GM12872 (cell line): ENCODE data around the gene EMD.
A peak's percentile ranks its signal among the peaks of the same experiment; 100 is the strongest.

ENCODE experiments used
- TF ChIP-seq, protein P1 (sequence below): IDR thresholded peaks from 3 replicates; pipeline ENCODE4 v1.5.1; 2011; ENCODE audit warnings: low read depth, mild to moderate bottlenecking, low read length, moderate library complexity; ENCODE audit not compliant: insufficient read depth

Gene EMD

DNA sequence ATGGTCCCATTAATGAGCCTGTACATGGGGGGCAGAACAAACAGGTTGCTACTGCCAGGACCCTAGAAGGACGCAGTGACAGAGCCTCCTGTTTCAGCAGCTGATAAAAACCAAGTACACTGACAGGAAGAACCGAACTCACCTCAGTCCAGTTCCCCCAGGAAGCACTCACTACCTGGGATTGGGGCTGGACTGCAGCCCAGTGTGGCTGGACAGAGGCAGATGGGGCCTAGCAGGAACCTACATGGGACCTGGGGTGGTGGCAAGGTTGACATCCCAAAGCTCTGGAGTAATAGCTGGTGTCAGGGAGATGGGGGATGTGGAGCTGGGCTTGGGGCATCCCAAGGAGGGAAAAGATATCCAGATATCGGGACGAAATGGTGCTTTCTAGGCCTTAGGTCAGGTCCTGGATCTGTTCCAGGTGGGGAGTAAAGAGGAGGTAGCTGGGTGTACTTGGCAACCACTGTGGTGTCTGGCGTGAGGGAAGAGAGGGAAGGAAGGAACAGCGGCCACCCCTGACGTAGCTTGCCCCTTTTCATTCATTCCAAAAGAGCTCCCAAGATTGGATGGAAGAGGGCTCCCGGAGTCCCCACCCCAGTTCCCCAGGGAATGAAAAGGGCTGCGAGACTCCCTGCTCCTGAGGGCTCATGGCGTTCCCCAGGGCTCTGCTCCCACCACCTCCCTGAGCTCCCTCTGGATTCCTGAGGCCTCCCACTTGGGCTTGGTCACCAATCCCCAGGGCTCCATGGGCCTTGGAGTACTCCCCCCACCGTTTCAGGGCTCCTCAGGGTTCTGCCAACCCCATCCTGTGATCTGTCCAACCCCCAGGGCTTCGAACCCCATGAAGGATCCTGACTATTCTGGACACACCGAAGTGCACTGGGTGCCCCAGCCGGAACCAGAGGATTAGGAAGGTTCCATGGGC is 4.5 kb downstream of the EMD start:
- TF ChIP-seq, protein P1, sequence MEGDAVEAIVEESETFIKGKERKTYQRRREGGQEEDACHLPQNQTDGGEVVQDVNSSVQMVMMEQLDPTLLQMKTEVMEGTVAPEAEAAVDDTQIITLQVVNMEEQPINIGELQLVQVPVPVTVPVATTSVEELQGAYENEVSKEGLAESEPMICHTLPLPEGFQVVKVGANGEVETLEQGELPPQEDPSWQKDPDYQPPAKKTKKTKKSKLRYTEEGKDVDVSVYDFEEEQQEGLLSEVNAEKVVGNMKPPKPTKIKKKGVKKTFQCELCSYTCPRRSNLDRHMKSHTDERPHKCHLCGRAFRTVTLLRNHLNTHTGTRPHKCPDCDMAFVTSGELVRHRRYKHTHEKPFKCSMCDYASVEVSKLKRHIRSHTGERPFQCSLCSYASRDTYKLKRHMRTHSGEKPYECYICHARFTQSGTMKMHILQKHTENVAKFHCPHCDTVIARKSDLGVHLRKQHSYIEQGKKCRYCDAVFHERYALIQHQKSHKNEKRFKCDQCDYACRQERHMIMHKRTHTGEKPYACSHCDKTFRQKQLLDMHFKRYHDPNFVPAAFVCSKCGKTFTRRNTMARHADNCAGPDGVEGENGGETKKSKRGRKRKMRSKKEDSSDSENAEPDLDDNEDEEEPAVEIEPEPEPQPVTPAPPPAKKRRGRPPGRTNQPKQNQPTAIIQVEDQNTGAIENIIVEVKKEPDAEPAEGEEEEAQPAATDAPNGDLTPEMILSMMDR, result no peak

GRCh38 chrX:154384284-154384892 is 5.3 kb downstream of the EMD start:
- TF ChIP-seq, protein P1, result 0 out of 3 replicates have a peak, but pooled peaks have one; percentile 18

- TF ChIP-seq, protein P1, result no peak
Measured at GRCh38 chrX:154396973-154397887, 18.1 kb downstream of the EMD start.

DNA sequence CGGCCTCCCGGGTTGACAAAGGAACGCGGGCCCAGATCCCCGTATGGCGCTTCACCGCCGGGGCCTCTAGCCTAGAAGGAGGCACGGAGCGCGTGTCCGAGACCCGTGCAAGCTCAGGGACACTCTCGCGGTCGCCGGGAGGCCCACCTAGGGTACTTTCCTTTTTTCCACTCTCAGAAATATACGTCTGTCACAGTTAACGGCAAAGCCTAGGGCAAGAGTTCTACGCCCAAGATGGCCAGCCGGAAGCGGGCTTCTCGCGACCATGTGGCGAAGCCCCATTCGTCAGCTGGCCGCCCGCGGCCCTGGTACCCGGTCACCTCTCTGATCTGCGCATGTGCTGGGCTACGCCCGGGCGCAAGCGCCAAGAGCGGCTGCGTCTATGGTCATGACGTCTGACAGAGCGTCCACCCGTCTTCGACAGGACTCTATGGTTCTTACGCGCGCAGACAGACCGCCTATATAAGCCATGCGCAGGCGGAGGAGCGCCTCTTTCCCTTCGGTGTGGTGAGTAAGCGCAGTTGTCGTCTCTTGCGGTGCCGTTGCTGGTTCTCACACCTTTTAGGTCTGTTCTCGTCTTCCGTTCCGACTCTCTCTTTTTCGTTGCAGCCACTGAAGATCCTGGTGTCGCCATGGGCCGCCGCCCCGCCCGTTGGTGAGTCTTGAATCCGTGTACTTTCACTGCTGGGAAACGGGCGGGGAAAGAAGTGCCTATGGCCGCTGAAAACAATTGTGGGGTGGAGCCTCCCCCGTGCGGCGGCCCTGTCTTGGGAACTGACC is 19.0 kb downstream of the EMD start, which contains the start of gene RPL10:
Gene RPL10 (plus strand): TSS at position 490 of the 780 bp plus-strand sequence. CDS start 143 bp downstream, at position 633.
- TF ChIP-seq, protein P1, result no peak

DNA sequence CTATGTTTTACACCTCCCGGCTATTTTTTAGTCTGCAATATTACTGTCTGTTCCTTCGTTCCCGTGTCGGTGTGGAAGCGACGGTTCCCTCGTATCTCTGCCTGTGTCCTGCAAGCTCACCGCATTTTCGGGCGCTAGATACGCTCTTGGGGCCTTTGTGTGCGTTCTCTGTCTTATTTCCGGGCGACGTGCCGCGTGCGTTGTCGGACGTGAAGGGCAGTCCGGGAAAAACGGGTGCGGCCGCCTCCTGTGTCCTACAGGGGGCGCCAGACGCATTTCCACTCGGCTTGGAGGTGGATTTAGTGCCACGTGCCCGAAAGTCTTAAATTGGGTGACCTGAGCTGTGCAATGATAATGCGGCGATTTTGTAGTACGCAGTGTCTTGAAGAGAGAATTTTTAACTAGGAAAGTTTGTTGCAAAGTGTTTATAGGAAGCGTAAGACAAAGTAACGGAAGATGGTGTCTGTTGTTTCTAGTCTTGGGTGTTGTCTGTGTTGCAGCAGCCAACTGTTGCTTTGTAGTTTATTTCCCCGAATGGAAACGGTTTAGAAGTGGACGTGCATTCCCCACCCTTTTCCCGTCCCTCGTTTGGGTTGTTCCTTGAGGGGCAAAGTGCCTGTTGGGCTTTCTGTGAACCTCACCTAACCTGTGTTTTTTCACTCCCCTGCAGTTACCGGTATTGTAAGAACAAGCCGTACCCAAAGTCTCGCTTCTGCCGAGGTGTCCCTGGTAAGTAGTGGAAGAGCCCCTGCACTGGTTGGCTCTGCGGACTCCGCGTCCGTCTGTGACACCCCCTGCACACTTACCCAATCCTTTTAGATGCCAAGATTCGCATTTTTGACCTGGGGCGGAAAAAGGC is 19.8 kb downstream of the EMD start:
- TF ChIP-seq, protein P1, result peak; percentile 65

DNA sequence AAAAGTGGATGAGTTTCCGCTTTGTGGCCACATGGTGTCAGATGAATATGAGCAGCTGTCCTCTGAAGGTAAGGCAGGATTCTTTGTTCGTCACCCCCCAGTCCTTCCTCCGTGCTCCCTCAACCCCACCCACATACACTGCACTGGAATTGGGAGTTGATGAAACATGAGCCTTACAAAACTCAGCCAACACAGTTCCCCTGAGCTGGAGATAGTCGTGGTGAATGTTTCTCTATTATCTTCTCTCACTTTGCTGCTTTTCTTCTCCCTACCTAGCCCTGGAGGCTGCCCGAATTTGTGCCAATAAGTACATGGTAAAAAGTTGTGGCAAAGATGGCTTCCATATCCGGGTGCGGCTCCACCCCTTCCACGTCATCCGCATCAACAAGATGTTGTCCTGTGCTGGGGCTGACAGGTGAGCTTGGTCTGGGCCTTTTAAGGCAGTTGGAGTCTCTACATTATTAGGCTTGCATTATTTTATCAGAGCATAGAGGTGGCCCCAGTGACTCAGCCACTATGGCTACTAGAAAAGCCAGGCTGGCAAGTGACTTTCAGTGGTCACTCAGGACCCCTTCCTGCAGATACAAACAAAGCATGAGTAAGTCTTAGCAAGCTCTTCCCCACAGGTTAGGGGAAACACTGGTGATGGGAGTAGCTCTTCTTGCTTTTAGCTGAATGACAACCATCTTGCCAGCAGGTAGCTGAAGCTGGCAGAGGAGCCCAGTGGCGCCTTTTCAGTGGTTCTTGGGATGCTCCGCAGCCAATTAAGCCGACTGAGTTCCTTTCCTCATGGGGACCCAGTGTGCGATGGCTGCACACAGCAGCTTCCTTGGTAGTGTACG is 20.7 kb downstream of the EMD start:
- TF ChIP-seq, protein P1, result no peak
